HG03558 (cell line): ENCODE data around the gene TIMP2.
"Not testable (repeated sequence)": the region's sequence is repeated elsewhere in the genome, so short reads cannot be mapped to it uniquely, and the experiment has no call there.

Source experiments
- ATAC-seq: cut with Tn5 transposase; IDR thresholded peaks from one replicate; pipeline ENCODE4 v1.9.1; 2021; ENCODE audit warnings: moderate number of reproducible peaks; ENCODE audit not compliant: unreplicated experiment; ENCODE audit errors: extremely low read depth

TIMP2 gene

DNA sequence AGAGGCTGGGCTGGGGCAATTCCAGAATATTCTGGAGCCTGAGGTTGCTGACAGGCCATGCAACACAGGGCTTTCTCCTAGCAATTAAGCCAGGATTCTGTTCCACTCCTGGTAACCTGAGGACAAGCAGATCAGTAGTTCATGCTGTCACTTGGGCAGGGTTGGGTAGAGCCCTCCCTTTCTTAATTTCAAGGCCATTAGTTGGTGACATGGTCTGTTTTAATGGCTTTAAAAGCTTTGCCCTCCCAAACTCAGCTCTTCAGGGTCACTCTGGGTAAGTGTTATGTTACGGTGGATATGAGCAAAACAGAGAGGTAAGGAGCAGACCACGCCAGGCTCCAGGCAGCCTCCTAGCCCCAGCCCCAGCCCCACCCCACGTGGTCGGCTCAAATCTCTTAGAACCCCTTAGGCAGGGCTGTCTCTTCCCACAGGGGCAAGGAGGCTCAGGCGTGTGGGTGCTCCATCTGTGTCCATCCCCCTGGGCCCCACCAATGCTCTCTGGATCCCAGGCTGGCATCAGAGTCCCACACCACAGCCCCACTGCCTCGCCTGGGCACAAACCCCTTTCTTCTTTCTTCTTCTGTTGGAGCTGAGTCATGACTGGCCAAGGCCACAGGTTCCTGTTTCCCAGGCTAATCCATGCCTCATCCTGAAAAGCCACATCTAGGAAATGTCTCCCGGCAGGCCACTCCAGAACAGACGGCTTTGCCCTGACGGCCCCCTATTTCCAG lies 49.7 kb downstream of the TIMP2 start:
- ATAC-seq, result no peak

DNA sequence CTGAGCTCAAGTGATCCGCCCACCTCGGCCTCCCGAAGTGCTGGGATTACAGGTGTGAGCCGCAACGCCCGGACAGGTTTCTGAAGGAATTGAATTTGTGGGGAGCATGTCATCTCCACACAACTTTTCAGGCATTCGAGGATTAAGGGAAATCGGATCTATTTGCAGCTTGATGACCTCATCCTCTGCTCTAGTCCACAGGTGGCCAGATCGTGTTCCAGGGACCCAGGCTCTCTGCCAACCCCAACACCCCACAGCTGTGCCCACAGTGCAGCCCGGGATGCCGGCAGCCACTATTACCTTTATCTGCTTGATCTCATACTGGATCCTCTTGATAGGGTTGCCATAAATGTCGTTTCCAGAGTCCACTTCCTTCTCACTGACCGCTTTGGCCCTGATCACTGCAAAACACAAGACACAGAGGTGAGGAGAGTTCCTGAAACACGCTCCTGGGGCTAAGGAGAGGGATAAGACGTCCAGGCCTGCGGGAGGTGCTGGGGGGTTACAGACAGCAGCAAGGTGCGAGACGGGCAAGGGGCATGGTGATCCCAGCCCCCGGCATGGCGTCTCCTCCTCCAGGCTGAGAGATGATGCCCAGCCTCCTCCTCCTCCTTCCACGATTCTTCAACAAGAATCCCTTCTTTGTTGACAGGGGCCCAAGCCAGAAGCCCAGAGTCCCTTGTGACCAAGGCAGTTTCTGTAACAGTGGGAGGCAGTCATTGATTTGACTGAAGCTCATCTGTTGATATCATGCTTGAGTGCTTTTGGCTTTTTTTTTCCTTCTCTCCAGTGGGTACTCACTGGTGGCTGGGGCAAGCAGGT lies 51.5 kb downstream of the TIMP2 start:
- ATAC-seq, result no peak

DNA sequence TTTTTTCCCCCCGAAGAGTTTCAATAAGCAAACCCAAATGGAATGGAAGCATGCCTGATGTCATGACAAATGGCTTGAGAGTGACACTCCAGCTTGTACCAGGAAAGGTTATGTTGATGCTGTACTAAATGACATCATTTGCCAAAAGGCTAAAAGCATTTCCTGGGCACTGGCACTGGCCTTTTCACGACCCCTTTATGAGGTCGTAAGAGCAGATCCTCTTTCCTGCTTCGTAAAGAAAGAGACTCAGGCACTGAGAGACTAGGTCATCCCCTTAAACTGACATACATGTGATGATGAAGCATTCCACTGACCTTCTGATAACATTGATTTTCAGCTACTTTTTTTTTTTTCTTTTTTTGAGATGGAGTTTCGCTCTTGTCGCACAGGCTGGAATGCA lies 52.7 kb downstream of the TIMP2 start:
- ATAC-seq, result no peak

DNA sequence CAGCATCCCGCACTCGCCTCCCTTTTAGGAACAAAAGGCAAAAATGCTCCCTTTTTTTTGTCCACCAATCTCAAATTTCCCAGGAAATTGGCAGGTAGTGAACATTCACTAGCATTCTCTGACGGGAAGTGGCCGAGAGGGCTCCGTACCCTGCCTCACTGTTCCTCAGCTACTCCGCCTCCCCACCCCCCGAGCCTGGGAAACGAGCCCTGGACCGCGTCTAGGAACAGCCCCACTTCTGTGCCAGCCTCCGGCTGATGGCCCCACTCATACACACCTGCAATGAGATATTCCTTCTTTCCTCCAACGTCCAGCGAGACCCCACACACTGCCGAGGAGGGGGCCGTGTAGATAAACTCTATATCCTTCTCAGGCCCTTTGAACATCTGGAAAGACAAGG lies 54.6 kb downstream of the TIMP2 start:
- no peak for ATAC-seq

DNA sequence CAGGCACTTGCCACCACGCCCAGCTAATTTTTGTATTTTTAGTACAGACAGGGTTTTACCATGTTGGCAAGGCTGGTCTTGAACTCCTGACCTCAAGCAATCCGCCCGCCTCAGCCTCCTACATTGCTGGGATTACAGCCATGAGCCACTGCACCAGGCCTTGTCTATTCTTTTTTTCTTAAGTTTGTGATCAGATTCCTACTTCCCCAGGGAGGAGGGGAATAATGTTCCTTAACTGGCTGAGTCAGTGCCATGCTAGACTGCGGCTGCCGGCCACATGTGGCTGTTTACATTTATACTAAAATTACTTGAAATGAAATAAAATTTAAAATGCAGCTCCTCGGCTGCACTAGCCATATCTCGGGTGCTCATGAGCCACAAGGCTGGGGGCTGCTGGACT lies 56.8 kb downstream of the TIMP2 start:
- no peak for ATAC-seq

DNA sequence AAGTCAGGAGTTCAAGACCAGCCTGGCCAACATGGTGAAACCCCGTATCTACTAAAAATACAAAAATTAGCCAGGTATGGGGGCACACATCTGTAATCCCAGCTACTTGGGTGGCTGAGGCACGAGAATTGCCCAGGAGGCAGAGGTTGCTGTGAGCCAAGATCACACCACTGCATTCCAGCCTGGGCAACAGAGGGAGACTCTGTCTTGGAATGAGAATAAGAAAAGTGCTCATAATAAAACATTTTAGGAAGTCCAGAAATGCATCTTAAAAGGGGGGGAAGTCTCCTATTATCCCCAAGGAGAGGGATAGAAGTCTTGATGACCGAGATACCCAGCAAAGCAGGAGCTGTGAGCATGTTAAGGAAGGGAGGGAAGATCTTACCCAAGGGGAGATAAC lies 58.1 kb downstream of the TIMP2 start:
- not testable (repeated sequence) for ATAC-seq

DNA sequence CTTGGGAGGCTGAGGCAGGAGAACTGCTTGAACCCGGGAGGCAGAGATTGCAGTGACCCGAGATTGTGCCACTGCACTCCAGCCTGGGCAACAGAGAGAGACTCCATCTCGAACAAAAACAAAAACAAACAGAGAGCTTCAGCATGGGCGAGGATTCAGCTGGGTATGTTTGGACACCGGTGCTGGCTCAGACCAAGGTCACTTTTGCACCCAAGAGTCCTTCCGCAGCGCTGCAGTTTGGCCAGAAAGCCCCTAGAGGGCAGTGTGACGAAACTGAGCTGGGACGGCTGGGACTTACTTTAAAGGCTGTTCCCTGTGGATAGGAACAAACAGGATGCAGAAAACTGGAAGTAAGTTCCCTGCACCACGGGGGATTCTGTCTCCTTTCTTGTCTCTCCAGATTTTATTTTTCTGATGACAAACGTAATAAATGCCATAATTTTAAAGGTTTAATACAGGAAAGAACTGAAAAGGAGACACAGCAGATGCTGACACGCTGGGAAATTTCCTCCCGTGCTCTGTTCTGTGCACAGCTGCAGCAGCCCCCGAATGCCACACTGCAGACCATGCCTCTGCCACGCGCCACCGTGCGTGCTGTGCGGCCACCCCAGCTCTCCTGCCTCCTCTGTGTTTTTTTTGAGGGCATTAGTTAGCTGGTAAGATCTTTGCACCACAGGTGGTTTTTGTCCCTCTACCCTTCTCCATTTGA lies 59.4 kb downstream of the TIMP2 start:
- no peak for ATAC-seq

DNA sequence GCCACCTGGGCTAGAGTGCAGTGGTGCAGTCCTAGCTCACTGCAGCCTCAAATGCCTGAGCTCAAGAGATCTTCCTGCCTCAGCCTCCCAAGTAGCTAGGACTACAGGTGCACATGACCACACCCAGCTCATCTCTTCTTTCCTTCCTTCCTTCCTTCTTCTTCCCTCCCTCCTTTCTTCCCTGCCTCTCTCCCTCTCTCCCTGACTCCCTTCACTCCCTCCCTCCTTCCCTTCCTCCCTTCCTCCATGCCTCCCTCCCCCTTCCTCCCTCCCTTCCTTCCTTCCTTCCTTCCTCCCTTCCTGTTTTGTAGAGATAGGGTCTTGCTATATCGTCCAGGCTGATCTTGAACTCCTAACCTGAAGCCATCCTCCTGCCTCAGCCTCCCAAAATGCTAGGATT lies 61.1 kb downstream of the TIMP2 start:
- no peak for ATAC-seq

DNA sequence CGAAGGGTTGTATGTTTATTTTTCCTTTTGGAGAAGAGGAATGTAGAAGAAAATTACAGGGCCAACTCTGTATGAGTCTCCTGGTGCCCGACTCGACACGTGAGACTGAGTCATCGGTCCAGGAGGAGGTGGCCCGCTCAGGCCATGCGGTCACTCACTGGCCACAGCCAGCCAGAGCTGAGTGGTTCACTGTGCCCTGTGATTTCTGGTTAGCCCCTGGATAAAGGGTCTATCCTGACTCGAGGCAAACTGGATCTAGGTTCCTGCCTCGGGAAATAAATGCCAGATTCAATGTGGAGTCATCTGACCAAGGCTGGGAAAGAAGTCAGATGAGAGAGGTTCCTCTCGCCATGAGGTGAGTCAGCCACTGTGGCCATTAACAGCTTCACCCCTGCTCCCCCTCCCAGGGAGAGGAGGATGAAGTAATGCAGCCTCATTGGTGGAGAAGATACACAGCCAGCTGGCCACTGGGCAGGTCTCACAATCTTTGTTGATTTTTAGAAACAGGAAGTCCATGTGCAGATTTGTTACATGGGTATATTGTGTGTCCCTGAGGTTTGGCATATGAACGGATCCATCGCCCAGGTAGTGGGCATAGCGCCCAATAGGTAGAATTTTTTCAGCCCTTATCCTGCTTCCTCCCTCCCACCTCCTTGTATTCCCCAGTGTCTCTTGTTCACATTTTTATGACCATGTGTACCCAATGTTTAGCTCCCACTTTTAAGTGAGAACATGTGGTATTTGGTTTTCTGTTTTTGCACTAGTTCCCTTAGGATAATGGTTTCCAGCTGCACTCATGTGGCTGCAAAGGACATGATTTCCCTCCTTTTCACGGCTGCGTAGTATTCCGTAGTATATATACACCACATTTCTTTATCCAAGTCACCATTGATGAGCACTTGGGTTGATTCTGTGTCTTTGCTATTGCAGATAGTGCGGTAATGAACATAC lies 62.8 kb downstream of the TIMP2 start:
- ATAC-seq, result no peak

DNA sequence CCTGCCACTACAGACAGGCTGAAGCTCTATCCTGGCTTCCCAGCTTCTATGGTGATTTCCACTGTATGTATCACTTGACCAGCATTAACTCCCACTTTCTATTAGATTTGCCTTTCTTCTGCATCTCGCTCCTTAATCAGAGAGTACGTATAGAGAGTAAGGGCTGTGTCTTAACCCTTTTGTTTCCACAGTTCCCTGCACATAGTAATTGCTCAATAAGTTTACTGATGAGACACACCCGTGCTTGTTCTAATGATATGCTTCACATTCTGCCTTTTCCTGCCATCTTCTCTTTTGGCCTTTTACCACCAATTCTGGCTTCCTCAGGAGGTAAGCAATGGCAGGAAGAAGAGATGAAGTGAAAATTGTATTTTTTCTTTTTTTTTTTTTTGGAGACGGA lies 64.0 kb downstream of the TIMP2 start:
- ATAC-seq, result no peak

DNA sequence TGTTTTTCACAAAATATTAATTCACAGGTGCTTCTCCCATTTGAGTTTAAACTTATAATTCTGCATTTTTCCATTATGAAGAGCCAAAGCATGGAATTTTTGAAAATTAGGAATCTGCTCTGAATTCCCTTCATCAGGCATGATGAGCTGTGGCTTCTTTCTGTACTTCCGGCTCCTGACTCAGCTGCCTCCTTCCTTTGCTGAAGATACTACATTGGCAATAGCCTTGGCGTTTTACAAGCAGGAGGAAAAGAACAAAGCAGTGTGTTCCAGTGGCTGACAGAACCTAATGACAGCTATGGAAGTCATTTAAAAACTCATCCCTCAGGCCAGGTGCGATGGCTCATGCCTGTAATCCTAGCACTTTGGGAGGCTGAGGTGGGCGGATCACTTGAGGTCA lies 66.1 kb downstream of the TIMP2 start:
- ATAC-seq, result no peak

DNA sequence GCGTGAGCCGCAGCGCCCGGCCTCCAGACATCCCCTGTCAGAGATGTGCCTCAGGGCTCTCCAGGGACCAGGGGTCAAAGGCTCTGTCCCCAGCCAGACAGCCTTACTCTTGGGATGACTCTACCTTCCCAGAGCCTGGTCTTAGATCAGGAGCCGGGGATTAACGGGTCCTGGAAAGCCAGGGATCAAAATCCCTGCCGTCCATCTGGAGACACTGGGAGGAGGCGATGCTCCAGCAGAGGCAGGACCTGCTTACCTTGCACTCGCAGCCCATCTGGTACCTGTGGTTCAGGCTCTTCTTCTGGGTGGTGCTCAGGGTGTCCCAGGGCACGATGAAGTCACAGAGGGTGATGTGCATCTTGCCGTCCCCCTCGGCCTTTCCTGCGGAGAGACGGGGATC lies 67.9 kb downstream of the TIMP2 start:
- ATAC-seq, result no peak

DNA sequence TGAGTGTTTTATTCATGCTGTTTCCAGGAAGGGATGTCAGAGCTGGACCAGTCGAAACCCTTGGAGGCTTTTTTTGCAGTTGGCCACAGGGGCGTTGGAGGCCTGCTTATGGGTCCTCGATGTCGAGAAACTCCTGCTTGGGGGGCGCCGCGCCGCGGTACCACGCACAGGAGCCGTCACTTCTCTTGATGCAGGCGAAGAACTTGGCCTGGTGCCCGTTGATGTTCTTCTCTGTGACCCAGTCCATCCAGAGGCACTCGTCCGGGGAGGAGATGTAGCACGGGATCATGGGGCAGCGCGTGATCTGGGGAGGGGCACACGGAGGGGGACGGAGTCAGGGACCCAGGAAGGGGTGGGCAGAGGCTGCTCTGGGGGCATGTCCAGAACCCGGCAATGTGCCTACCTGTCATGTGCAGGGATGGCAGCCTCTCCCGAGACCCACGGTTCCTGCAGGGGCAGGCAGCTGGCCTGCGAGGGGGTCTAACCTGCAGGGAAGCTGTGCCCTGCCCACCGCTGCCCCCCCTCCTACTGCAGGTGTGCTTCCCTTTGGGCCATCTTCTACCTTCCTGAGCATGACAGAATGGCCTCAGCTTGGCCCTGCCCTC lies 69.5 kb downstream of the TIMP2 start:
- ATAC-seq, result no peak

DNA sequence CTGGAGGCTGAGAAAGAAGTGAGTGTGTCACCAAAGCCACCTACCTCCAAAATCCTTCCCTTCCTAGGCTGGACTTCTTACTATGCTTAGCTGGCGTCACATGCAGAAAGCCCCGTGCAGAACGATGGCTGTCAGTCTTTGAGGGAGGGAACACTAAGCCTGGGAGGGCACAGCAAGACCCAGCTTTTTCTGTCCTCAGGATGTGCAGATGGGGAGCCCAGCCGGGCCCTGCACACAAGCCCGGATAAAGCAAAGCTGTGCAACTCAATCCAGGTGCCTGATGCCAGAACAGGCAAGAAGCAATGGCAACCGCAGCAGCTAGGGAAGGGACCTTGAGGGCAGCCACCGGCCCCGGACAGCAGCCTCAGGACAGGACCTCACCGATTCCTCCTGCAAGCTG lies 70.7 kb downstream of the TIMP2 start:
- ATAC-seq, result no peak

DNA sequence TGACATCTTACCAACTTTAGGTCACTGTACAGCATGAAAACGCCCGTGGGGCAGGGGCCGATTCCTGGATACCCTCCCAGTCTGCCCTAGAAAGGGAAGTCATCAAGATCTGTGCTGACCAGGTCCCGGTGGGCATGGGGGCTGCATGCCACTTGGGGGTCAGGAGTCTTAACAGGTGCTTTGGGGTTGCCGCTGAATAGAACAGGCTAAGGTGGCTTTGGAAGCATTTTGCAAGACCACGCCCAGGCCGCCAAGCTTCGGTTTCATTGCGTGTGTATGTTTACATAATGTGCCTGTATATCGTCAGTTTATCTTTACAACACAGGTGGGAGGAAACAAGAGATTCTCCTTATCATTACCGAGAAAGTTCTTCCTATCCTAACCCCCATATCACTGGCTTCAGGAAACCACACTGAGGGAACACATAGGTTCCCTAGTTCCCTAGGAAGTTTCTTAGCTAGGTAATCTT lies 71.2 kb downstream of the TIMP2 start:
- no peak for ATAC-seq

DNA sequence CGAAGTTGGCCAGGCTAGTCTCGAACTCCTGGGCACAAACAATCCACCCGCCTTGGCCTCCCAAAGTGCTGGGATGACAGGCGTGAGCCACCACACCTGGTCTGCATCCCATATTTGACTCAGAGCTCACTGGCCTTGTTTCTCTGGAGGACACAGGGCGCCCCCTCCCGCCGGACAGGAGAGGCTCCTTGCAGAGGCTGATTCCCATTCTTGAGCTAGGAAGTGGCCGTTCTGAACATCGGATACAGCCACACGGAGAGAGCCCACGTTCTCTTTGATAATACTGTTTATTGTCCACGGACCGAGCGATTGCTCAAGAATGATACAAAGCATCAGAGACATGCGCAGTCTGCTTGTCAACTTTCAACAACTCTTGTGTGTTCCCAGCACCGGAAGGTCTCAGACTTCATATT lies 72.5 kb downstream of the TIMP2 start:
- no peak for ATAC-seq

DNA sequence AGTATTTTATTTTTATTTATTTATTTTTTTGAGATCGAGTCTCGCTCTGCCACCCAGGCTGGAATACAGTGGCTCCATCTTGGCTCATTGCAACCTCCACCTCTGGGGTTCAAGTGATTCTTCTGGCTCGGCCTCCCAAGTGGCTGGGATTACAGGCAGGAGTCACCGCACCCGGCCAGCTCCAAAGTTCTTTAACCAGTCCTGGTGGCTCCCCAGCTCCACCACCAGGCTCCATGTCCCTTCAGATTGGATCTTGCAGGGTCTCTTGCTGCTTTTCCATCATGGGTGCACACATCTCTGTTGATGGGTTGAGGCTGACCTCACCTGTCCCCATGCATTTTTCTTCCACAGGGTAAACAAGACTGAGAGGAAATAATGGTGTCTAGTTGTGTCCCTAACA lies 76.2 kb downstream of the TIMP2 start:
- no peak for ATAC-seq

DNA sequence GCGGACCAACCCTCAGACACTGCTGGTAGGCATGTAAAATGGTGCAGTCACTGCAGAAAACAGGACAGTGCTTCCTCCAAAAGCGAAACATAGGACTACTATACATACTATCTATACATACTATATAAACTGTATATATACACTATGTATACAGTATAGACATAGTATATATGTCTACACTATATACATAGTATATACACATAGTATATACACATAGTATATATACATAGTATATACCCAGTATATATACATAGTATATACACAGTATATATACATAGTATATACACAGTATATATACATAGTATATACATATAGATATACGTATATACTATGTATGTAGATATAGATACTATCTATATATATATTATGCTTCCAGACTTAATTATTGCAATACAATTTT lies 78.1 kb downstream of the TIMP2 start:
- ATAC-seq, result no peak

DNA sequence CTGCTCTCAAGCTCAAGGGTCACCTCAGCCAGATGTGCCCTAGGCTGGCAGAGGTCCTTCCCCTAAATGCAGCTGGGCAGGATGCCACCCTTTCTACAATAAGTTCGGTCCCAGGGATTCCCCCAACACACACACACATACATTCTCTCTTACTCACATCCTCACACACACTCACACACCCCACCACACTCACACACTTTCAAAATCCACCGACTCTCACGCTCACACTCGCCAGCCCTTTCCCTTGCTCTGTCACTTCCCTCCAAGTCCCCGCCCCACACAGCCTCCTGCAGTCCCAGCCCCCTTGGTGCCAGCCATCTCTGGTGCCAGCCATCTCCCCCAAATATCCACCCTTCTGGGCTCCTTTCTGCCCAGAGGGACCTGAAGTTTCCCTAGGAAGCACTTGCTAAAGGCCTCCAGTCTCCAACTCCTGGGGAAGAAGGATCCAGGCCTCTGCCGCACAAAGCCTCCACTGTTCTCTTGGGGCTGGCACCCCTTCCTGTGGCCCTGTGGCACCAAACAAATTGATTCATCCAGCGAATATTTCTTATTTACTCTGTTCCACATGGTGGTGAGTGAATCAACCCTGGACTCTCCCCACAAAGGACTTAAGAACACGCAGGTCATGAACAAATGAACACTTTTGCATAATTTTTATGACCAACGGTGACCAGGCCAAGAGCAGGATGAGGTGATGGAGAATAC lies 80.7 kb downstream of the TIMP2 start:
- no peak for ATAC-seq
